SK-N-SH treated with all-trans-retinoic acid at 6 μM for 48 hours (cell line): Measurements from ENCODE around the gene C16orf54.

Experiments
- GLIS3 ChIP-seq: fragments of 250-450 bp; sonication (Bioruptor Pico); IDR thresholded peaks from 2 replicates; pipeline ENCODE4 v1.5.0; 2020; ENCODE audit warnings: mild to moderate bottlenecking, moderate library complexity
- OSR1 ChIP-seq: fragments of 250-450 bp; sonication (Bioruptor Pico); IDR thresholded peaks from 2 replicates; pipeline ENCODE4 v1.8.0; 2022; ENCODE audit warnings: moderate library complexity, mild to moderate bottlenecking, inconsistent platforms
- RARB ChIP-seq: fragments of 250-450 bp; sonication (Bioruptor Pico); IDR thresholded peaks from 2 replicates; pipeline ENCODE4 v1.8.0; 2021; ENCODE audit warnings: mild to moderate bottlenecking, moderate library complexity
- TOX ChIP-seq: fragments of 250-450 bp; sonication (Bioruptor Pico); IDR thresholded peaks from 2 replicates; pipeline ENCODE4 v1.8.0; 2021; ENCODE audit warnings: mild to moderate bottlenecking, moderate library complexity, borderline replicate concordance
- ZFP30 ChIP-seq: fragments of 450-650 bp; formaldehyde crosslinking; IDR thresholded peaks from 2 replicates; pipeline ENCODE4 v1.5.0; 2022; ENCODE audit warnings: mild to moderate bottlenecking, moderate library complexity
- ZNF70 ChIP-seq: fragments of 450-650 bp; formaldehyde crosslinking; IDR thresholded peaks from 2 replicates; pipeline ENCODE4 v1.5.0; 2020; ENCODE audit warnings: mild to moderate bottlenecking, moderate library complexity
- TF ChIP-seq, protein P1 (sequence below): fragments of 250-450 bp; sonication (Bioruptor Pico); IDR thresholded peaks from 2 replicates; pipeline ENCODE4 v1.5.1; 2021; ENCODE audit warnings: mild to moderate bottlenecking, moderate library complexity
- TF ChIP-seq, protein P2 (sequence below): fragments of 250-450 bp; sonication (Bioruptor Pico); IDR thresholded peaks from 2 replicates; pipeline ENCODE4 v1.5.1; 2020; ENCODE audit warnings: low read depth, mild to moderate bottlenecking, moderate library complexity
- TF ChIP-seq, protein P3 (sequence below): fragments of 250-450 bp; sonication (Bioruptor Pico); IDR thresholded peaks from 2 replicates; pipeline ENCODE4 v1.8.0; 2020; ENCODE audit warnings: mild to moderate bottlenecking, moderate library complexity, borderline replicate concordance

DNA sequence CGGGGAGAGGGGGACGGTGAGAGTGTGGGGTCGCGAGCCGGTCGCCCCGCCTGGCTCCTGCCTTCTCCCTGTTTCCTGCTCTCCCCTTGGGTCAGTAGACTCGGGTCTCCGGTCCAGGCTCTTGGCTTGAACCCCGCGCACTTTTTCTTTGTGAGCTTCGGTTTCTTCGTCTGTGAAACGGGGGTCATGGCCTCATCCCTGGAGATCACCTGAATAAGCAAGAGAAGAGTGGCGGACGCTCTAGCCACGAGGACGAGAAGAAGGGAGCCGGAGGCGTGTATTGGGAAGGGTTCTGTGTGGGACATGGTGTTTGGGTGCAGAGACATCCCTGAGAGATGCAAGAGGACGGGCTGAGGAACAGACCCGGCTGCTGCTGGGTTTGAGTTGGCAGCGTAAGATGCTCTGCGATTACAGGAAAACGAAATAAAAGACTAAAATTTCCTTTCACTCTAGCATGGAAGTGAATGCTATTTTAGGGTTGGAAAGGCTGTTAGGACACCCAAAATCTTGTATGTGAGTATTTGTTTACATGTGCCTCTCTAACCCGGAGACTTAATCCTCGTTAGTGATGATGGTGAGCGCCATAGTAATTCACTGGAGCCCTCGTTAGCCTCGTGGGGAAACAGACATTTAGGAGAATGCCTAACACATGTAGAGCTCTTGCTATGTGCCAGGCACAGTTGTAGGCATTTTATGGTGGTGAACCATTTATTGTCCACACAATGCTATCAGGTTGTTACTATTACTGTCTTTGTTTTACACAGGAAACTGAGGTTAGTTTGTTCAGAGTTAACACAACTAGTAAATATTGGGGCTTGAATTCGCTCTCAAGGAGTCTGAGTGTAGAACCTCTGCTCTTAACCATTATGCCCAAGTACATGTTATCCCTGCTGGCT, 45.4 kb upstream of the C16orf54 start:
- no peak for TF ChIP-seq GLIS3 (CRISPR knock-in tag)
- TF ChIP-seq ZFP30, result no peak
- TF ChIP-seq RARB, result no peak
- TF ChIP-seq TOX (CRISPR knock-in tag), result no peak
- TF ChIP-seq, protein P1, sequence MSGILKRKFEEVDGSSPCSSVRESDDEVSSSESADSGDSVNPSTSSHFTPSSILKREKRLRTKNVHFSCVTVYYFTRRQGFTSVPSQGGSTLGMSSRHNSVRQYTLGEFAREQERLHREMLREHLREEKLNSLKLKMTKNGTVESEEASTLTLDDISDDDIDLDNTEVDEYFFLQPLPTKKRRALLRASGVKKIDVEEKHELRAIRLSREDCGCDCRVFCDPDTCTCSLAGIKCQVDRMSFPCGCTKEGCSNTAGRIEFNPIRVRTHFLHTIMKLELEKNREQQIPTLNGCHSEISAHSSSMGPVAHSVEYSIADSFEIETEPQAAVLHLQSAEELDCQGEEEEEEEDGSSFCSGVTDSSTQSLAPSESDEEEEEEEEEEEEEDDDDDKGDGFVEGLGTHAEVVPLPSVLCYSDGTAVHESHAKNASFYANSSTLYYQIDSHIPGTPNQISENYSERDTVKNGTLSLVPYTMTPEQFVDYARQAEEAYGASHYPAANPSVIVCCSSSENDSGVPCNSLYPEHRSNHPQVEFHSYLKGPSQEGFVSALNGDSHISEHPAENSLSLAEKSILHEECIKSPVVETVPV (CRISPR knock-in tag), result no peak
- TF ChIP-seq, protein P2, sequence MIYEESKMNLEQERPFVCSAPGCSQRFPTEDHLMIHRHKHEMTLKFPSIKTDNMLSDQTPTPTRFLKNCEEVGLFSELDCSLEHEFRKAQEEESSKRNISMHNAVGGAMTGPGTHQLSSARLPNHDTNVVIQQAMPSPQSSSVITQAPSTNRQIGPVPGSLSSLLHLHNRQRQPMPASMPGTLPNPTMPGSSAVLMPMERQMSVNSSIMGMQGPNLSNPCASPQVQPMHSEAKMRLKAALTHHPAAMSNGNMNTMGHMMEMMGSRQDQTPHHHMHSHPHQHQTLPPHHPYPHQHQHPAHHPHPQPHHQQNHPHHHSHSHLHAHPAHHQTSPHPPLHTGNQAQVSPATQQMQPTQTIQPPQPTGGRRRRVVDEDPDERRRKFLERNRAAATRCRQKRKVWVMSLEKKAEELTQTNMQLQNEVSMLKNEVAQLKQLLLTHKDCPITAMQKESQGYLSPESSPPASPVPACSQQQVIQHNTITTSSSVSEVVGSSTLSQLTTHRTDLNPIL (CRISPR knock-in tag), result no peak
- TF ChIP-seq, protein P3, sequence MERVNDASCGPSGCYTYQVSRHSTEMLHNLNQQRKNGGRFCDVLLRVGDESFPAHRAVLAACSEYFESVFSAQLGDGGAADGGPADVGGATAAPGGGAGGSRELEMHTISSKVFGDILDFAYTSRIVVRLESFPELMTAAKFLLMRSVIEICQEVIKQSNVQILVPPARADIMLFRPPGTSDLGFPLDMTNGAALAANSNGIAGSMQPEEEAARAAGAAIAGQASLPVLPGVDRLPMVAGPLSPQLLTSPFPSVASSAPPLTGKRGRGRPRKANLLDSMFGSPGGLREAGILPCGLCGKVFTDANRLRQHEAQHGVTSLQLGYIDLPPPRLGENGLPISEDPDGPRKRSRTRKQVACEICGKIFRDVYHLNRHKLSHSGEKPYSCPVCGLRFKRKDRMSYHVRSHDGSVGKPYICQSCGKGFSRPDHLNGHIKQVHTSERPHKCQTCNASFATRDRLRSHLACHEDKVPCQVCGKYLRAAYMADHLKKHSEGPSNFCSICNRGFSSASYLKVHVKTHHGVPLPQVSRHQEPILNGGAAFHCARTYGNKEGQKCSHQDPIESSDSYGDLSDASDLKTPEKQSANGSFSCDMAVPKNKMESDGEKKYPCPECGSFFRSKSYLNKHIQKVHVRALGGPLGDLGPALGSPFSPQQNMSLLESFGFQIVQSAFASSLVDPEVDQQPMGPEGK, result no peak
- no peak for TF ChIP-seq OSR1
- TF ChIP-seq ZNF70 (CRISPR knock-in tag), result no peak
